Measurements from ENCODE around the gene MTHFD2.

The MTHFD2 gene

GRCh38 chr2:74164761-74165160 lies 33.7 kb upstream of the MTHFD2 start:
- TF ChIP-seq CTCF (IDR thresholded peaks at IDR 0.05; ENCODE audit: extremely low read depth, insufficient read depth, missing control alignments) = no peak

GRCh38 chr2:74168739-74169138 lies 29.7 kb upstream of the MTHFD2 start:
- peak; percentile 48 for DNase-seq (ENCODE audit: low spot score)
- in situ Hi-C loops (cut with MboI; ENCODE audit: low pct_unique_long_range_greater_than_20kb, low sequenced_read_pairs, unreplicated experiment) = no loop called here
- TF ChIP-seq CTCF (IDR thresholded peaks at IDR 0.05; ENCODE audit: extremely low read depth, insufficient read depth, missing control alignments) = no peak

More at GRCh38 chr2:74164761-74165160, 33.7 kb upstream of the MTHFD2 start:
- no peak for DNase-seq (ENCODE audit: low spot score)
- in situ Hi-C loops (cut with MboI; ENCODE audit: low pct_unique_long_range_greater_than_20kb, low sequenced_read_pairs, unreplicated experiment) = no loop called here

- no peak for DNase-seq (ENCODE audit: low spot score)
- TF ChIP-seq CTCF (IDR thresholded peaks at IDR 0.05; ENCODE audit: extremely low read depth, insufficient read depth, missing control alignments) = no peak
- in situ Hi-C loops (cut with MboI; ENCODE audit: low pct_unique_long_range_greater_than_20kb, low sequenced_read_pairs, unreplicated experiment) = no loop called here
Observed at GRCh38 chr2:74174909-74175308, 23.5 kb upstream of the MTHFD2 start.

- TF ChIP-seq CTCF (IDR thresholded peaks at IDR 0.05; ENCODE audit: extremely low read depth, insufficient read depth, missing control alignments) = no peak
- in situ Hi-C loops (cut with MboI; ENCODE audit: low pct_unique_long_range_greater_than_20kb, low sequenced_read_pairs, unreplicated experiment) = no loop called here
- DNase-seq (ENCODE audit: low spot score) = no peak
Observed at GRCh38 chr2:74177696-74178095, 20.7 kb upstream of the MTHFD2 start.

- in situ Hi-C loops (cut with MboI; ENCODE audit: low pct_unique_long_range_greater_than_20kb, low sequenced_read_pairs, unreplicated experiment) = no loop called here
- peak; percentile 94 for DNase-seq (ENCODE audit: low spot score)
- TF ChIP-seq CTCF (IDR thresholded peaks at IDR 0.05; ENCODE audit: extremely low read depth, insufficient read depth, missing control alignments) = no peak
Observed at GRCh38 chr2:74178211-74179062, 20.0 kb upstream of the MTHFD2 start, which contains the start of gene MOB1A. Gene MOB1A, minus strand, starts transcription at chr2:74178879. Its CDS starts 205 bp downstream, at chr2:74178674.

GRCh38 chr2:74179063-74179865 lies 19.2 kb upstream of the MTHFD2 start:
- no peak for DNase-seq (ENCODE audit: low spot score)
- TF ChIP-seq CTCF (IDR thresholded peaks at IDR 0.05; ENCODE audit: extremely low read depth, insufficient read depth, missing control alignments) = no peak
- in situ Hi-C loops (cut with MboI; ENCODE audit: low pct_unique_long_range_greater_than_20kb, low sequenced_read_pairs, unreplicated experiment) = no loop called here
